CD4-positive, alpha-beta T cell (primary cell): ENCODE data around the gene RGS17. TPM values are rescaled to one million over a fixed set of nuclear protein-coding genes. Genes with fewer than 3 reads are reported as not detected.
A peak's percentile ranks its signal among the peaks of the same experiment; 100 is the strongest.
"Not testable (repeated sequence)": the region's sequence is repeated elsewhere in the genome, so short reads cannot be mapped to it uniquely, and the experiment has no call there.

Experiments
- ATAC-seq: fragments of 200-7000 bp; cut with Tn5 transposase; one replicate; pipeline ENCODE4 v1.10.0; 2022; ENCODE audit warnings: mild to moderate bottlenecking; ENCODE audit not compliant: poor library complexity
- CTCF ChIA-PET: fragments of 350-600 bp; sonication (Branson Sonifier 250); formaldehyde crosslinking; loops from one replicate; lab custom pipeline; 2021; ENCODE audit warnings: antibody characterized with exemption, inconsistent platforms; lab: Charles Lee
- POLR2A ChIA-PET: fragments of 350-600 bp; sonication (Branson Sonifier 250); formaldehyde crosslinking; loops from one replicate; lab custom pipeline; 2021; ENCODE audit warnings: antibody characterized with exemption, inconsistent platforms; lab: Charles Lee
- DNase-seq, 14 experiments: peaks; one replicate each; pipeline ENCODE4 v3.0.0-alpha.2; 2013 to 2020; ENCODE audit warnings: mixed read lengths in 2 of 14
- H3K27ac ChIP-seq, 2 donors: one replicate each; pipeline versions ENCODE4 v1.5.1 to v1.7.0; 2013; ENCODE audit warnings: low read length in 2 of 2, low read depth in 1 of 2, mild to moderate bottlenecking in 1 of 2
- H3K27me3 ChIP-seq, 2 experiments: 1 replicate in 1 of 2; 2 replicates in 1 of 2; pipeline versions ENCODE4 v1.6.1 to v1.7.0; 2013; ENCODE audit warnings: low read length in 2 of 2, control low read depth in 1 of 2, mild to moderate bottlenecking in 1 of 2, moderate library complexity in 1 of 2; ENCODE audit not compliant: insufficient read depth in 2 of 2, control insufficient read depth in 1 of 2
- H3K36me3 ChIP-seq: one replicate; pipeline ENCODE4 v1.6.1; 2013; ENCODE audit warnings: low read length, control low read depth; ENCODE audit not compliant: insufficient read depth
- H3K4me1 ChIP-seq: one replicate; pipeline ENCODE4 v1.6.1; 2013; ENCODE audit warnings: low read length, control low read depth; ENCODE audit not compliant: insufficient read depth
- H3K4me3 ChIP-seq: one replicate; pipeline ENCODE4 v1.5.1; 2013; ENCODE audit warnings: mild to moderate bottlenecking, low read length, moderate library complexity
- H3K9me3 ChIP-seq, 2 experiments: 1 replicate in 1 of 2; 2 replicates in 1 of 2; pipeline versions ENCODE4 v1.6.1 to v1.7.0; 2013; ENCODE audit warnings: low read length in 2 of 2, mild to moderate bottlenecking in 2 of 2, control low read depth in 1 of 2, moderate library complexity in 1 of 2; ENCODE audit not compliant: control insufficient read depth in 1 of 2, insufficient read depth in 1 of 2
- H3K27ac Mint-ChIP-seq: one replicate; pipeline ENCODE4 v1.8.0; 2020; ENCODE audit warnings: mixed read lengths
- H3K27me3 Mint-ChIP-seq: one replicate; pipeline ENCODE4 v1.8.0; 2021; ENCODE audit warnings: mixed read lengths
- H3K36me3 Mint-ChIP-seq: one replicate; pipeline ENCODE4 v1.8.0; 2021; ENCODE audit warnings: low read depth, mixed read lengths
- H3K4me1 Mint-ChIP-seq: one replicate; pipeline ENCODE4 v1.8.0; 2021; ENCODE audit warnings: low read depth, mixed read lengths
- H3K4me3 Mint-ChIP-seq: one replicate; pipeline ENCODE4 v1.8.0; 2020; ENCODE audit warnings: mild to moderate bottlenecking, mixed read lengths
- H3K9me3 Mint-ChIP-seq: one replicate; pipeline ENCODE4 v1.8.0; 2020; ENCODE audit warnings: mixed read lengths
- CTCF ChIP-seq: fragments of 200-600 bp; IDR thresholded peaks from one replicate; pipeline ENCODE4 v1.8.0; 2022; ENCODE audit warnings: antibody characterized with exemption, mild to moderate bottlenecking
- intact Hi-C, 2 experiments: fragments of 100-400 bp; cut with DNase I in 1 of 2; cut with micrococcal nuclease in 1 of 2; formaldehyde crosslinking; loops; one replicate each; pipeline versions ENCODE4 v1.15.1 to v1.9.0; 2023 to 2025; cut with DNase I, micrococcal nuclease
- total RNA-seq, 174 experiments: library from RNA in 2 of 174; stranded (reverse) in 2 of 174; gene quantifications; one replicate each; pipeline ENCODE4 v1.2.3 and lab custom pipeline; 2021 to 2026

Gene RGS17
- total RNA-seq, 2 experiments from 2014 or later = not detected

DNA sequence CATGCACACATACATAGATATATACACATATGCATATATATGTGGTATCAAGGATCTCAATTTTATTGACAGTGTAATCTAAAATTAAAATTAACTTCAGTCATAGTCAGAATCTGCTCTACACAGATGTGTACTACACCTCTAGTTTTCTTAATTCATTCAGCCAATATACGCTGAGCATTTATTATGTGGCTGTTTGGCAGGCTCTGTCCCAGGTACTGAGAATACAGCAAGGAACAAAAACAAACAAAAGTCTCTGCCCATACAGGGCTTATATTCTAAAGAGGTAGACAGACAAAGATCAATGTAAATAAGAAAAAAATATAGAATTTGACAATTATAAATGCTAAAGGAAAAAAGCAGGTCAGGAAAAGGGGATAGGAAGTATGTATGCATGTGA is 7.8 kb upstream of the RGS17 start:
- peaks cover 0 to under 1% of the 10 kb centered on the region in 2 experiments for H3K9me3 ChIP-seq
- H3K4me1 ChIP-seq = no peaks in the 10 kb centered on the region
- Mint-ChIP-seq H3K36me3 (no peaks in the 10 kb centered on the region), H3K4me3 (no peak overlapping the region), H3K27ac (no peak overlapping the region), H3K27me3 (peaks cover 8% of the 10 kb centered on the region), H3K4me1 (no peaks in the 10 kb centered on the region), H3K9me3 (no peaks in the 10 kb centered on the region)
- peaks cover 2 to 3% of the 10 kb centered on the region in 2 experiments for H3K27me3 ChIP-seq
- no peak overlapping the region for H3K4me3 ChIP-seq
- H3K27ac ChIP-seq = no peak overlapping the region
- CTCF ChIA-PET = no interaction called here
- DNase-seq (no peak), ATAC-seq (no peak)
- TF ChIP-seq CTCF = no peak
- intact Hi-C loops = no loop called here
- no peaks in the 10 kb centered on the region for H3K36me3 ChIP-seq
- POLR2A ChIA-PET = no interaction called here

DNA sequence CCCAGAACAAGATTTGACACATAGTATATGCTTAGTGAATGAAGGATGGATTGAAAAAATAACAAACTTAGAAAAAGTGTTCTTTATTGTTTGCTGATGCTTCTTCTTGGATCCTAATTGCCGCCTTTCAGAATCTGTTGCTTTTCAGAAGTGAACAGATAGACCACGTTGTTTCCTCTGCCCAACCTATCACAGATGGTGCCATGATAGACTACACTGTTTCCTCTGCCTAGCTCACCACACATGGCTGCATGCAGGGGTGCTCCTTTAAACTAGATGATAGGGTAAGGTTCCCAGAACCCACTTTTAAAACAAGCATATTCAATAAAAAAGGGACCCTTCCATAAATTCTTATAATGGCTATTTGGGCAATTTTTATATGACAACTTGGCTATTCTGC is 4.6 kb upstream of the RGS17 start:
- intact Hi-C loops = no loop called here
- DNase-seq (no peak), ATAC-seq (no peak)
- no peaks in the 10 kb centered on the region for H3K36me3 ChIP-seq
- H3K27ac ChIP-seq = no peak overlapping the region
- H3K27me3 Mint-ChIP-seq = peaks cover 21% of the 10 kb centered on the region
- no peaks in the 10 kb centered on the region for H3K36me3 Mint-ChIP-seq
- H3K4me3 ChIP-seq = no peak overlapping the region
- H3K27me3 ChIP-seq = peaks cover 8 to 16% of the 10 kb centered on the region in 2 experiments
- H3K4me3 Mint-ChIP-seq = no peak overlapping the region
- POLR2A ChIA-PET = no interaction called here
- peaks cover 10% of the 10 kb centered on the region for H3K4me1 Mint-ChIP-seq
- no peaks in the 10 kb centered on the region for H3K9me3 Mint-ChIP-seq
- no peak for TF ChIP-seq CTCF
- peaks cover 6% of the 10 kb centered on the region for H3K4me1 ChIP-seq
- no peak overlapping the region for H3K27ac Mint-ChIP-seq
- CTCF ChIA-PET = no interaction called here
- peaks cover 0 to 8% of the 10 kb centered on the region in 2 experiments for H3K9me3 ChIP-seq

- H3K27ac ChIP-seq, POLR2A ChIA-PET, DNase-seq, CTCF ChIA-PET, H3K36me3 ChIP-seq, H3K27ac Mint-ChIP-seq, H3K36me3 Mint-ChIP-seq, H3K4me3 ChIP-seq, H3K4me3 Mint-ChIP-seq, H3K9me3 Mint-ChIP-seq, ATAC-seq, intact Hi-C loops: not testable (repeated sequence)
- peaks cover 18 to 35% of the 10 kb centered on the region in 2 experiments for H3K27me3 ChIP-seq
- H3K4me1 ChIP-seq = peaks cover 16% of the 10 kb centered on the region
- peaks cover 0 to 12% of the 10 kb centered on the region in 2 experiments for H3K9me3 ChIP-seq
- Mint-ChIP-seq H3K4me1 (peaks cover 26% of the 10 kb centered on the region), H3K27me3 (peaks cover 37% of the 10 kb centered on the region)
Measured at GRCh38 chr6:153133667-153134066, 2.6 kb upstream of the RGS17 start.

DNA sequence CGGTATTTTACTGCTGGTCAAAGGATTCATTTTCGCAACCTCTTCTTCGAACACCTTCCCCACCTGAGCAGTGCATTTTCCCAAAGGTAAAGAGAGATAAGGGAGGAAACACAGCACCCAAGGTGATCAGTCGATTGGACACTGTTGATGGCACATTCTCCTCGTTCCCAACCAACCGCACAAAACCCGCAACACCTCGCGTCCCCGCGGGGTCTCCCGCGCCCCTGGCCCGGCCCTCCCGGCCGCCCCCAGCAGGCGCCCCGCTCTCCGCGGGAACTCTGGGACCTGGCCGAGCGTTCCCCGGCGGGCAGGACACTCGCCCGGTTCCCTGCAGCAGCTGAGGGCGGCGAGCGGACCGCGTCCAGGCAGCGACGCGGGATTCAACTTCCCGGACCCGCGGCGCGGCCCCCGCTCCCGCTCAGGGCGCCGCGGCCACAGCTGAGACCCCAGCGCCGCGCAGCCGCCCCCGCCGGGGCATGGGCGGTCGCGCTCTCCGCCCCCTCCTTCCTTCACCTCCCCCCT is 506 bp downstream of the RGS17 start:
- no peak overlapping the region for H3K27ac Mint-ChIP-seq

More for the DNA sequence above, 506 bp downstream of the RGS17 start:
- CTCF ChIA-PET = no interaction called here
- no peaks in the 10 kb centered on the region for H3K36me3 Mint-ChIP-seq
- peaks cover 35 to 54% of the 10 kb centered on the region in 2 experiments for H3K27me3 ChIP-seq
- H3K4me1 ChIP-seq = peaks cover 16% of the 10 kb centered on the region
- H3K27ac ChIP-seq = no peak overlapping the region
- H3K4me1 Mint-ChIP-seq = peaks cover 26% of the 10 kb centered on the region
- no peaks in the 10 kb centered on the region for H3K9me3 Mint-ChIP-seq
- peak overlapping the region; percentile 50 for H3K4me3 ChIP-seq
- DNase-seq (no peak), ATAC-seq (no peak)
- H3K27me3 Mint-ChIP-seq = peaks cover 61% of the 10 kb centered on the region
- peaks cover 0 to 12% of the 10 kb centered on the region in 2 experiments for H3K9me3 ChIP-seq
- peak overlapping the region; percentile 80 for H3K4me3 Mint-ChIP-seq
- POLR2A ChIA-PET = interaction anchor here (0.5 kb wide), 1 partner anchor 98 kb away, joined by 3 read pairs; no protein-coding TSS in a partner anchor
- intact Hi-C loops = no loop called here
- TF ChIP-seq CTCF = no peak
- H3K36me3 ChIP-seq = no peaks in the 10 kb centered on the region
